ENCODE measurements around the gene XK. TPM values are rescaled to one million over a fixed set of nuclear protein-coding genes. Genes with fewer than 3 reads are reported as not detected.

Gene XK
- total RNA-seq, 1 donor from 2014 or later: 1.3 TPM

DNA sequence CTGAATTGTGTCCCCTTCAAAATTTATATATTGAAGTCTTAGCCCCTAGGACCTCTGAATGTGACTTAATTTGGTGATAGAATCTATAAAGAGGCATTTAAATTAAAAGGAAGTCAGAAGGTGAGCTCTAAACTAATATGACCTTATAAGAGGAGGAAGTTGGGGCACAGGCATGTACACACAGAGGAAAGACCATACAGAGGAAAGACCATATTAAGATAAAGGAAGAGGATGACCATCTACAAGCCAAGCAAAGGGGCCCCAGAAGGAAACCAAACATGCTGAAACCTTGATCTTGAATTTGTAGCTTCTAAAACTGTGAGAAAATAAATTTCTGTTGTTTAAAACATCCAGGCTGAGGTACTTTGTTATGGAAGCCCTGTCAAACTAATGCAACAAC is 67.3 kb downstream of the XK start:
- no peaks in the 10 kb centered on the region for H3K9me3 Mint-ChIP-seq
- H3K27ac Mint-ChIP-seq: no peak overlapping the region
- TF ChIP-seq EZH2phosphoT487 (IDR thresholded peaks at IDR 0.05) (no peak), EZH2 (IDR thresholded peaks at IDR 0.05) (no peak)
- TF ChIP-seq, protein P1, sequence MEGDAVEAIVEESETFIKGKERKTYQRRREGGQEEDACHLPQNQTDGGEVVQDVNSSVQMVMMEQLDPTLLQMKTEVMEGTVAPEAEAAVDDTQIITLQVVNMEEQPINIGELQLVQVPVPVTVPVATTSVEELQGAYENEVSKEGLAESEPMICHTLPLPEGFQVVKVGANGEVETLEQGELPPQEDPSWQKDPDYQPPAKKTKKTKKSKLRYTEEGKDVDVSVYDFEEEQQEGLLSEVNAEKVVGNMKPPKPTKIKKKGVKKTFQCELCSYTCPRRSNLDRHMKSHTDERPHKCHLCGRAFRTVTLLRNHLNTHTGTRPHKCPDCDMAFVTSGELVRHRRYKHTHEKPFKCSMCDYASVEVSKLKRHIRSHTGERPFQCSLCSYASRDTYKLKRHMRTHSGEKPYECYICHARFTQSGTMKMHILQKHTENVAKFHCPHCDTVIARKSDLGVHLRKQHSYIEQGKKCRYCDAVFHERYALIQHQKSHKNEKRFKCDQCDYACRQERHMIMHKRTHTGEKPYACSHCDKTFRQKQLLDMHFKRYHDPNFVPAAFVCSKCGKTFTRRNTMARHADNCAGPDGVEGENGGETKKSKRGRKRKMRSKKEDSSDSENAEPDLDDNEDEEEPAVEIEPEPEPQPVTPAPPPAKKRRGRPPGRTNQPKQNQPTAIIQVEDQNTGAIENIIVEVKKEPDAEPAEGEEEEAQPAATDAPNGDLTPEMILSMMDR (IDR thresholded peaks at IDR 0.05): no peak
- no peak overlapping the region for H3K4me2 ChIP-seq
- H3K9me3 ChIP-seq (ENCODE audit: low read depth): peaks cover 6% of the 10 kb centered on the region
- no peaks in the 10 kb centered on the region for H3K4me1 Mint-ChIP-seq
- no peak overlapping the region for H3K4me3 Mint-ChIP-seq
- H3K4me1 ChIP-seq: no peaks in the 10 kb centered on the region
- no peak for DNase-seq (ENCODE audit: low spot score)
- H3K79me2 ChIP-seq (ENCODE audit: low read depth): no peaks in the 10 kb centered on the region
- no peak overlapping the region for H2AFZ ChIP-seq (replicated peaks)
- H3F3A ChIP-seq (ENCODE audit: low read depth): no peaks in the 10 kb centered on the region
- no peaks in the 10 kb centered on the region for H3K36me3 Mint-ChIP-seq
- no peaks in the 10 kb centered on the region for H3K27me3 Mint-ChIP-seq (ENCODE audit: insufficient read depth, low read depth)
- H3K36me3 ChIP-seq: no peaks in the 10 kb centered on the region
- no peaks in the 10 kb centered on the region for H4K20me1 ChIP-seq (ENCODE audit: low read depth)
- H3K27ac ChIP-seq: no peak overlapping the region
- no peaks in the 10 kb centered on the region for H3K27me3 ChIP-seq
- no peak overlapping the region for H3K9ac ChIP-seq
- H3K4me3 ChIP-seq: no peak overlapping the region

DNA sequence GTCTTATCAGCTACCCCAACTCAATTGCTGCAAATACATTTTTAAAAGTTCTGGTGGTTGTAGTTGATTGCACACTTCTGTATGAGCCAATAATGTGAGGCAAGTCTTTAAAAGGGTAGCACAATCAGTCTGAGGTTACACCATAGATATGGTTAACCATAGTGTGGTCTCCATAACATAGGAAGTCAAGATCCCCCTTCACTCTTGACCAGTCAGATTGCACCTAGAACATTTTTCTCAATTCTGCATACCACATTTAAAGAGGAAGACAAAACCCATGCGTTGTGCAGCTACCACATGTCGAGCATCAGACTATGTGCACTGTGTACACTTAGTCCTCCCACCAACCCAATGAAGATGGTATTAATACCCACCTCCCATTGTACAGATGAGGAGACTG is 67.8 kb downstream of the XK start:
- Histone ChIP-seq H3K4me3 (no peak overlapping the region), H3K36me3 (no peaks in the 10 kb centered on the region), H3F3A (ENCODE audit: low read depth) (no peaks in the 10 kb centered on the region), H3K9ac (no peak overlapping the region), H4K20me1 (ENCODE audit: low read depth) (no peaks in the 10 kb centered on the region), H3K4me1 (no peaks in the 10 kb centered on the region), H3K27ac (no peak overlapping the region), H2AFZ (replicated peaks) (no peak overlapping the region), H3K79me2 (ENCODE audit: low read depth) (no peaks in the 10 kb centered on the region), H3K4me2 (no peak overlapping the region), H3K9me3 (ENCODE audit: low read depth) (peaks cover 6% of the 10 kb centered on the region), H3K27me3 (no peaks in the 10 kb centered on the region)
- no peak for DNase-seq (ENCODE audit: low spot score)
- TF ChIP-seq EZH2 (IDR thresholded peaks at IDR 0.05) (no peak), EZH2phosphoT487 (IDR thresholded peaks at IDR 0.05) (no peak)
- TF ChIP-seq, protein P1 (IDR thresholded peaks at IDR 0.05): no peak
- H3K36me3 Mint-ChIP-seq: no peaks in the 10 kb centered on the region
- no peak overlapping the region for H3K27ac Mint-ChIP-seq
- no peaks in the 10 kb centered on the region for H3K27me3 Mint-ChIP-seq (ENCODE audit: insufficient read depth, low read depth)
- H3K9me3 Mint-ChIP-seq: no peaks in the 10 kb centered on the region
- H3K4me3 Mint-ChIP-seq: no peak overlapping the region
- H3K4me1 Mint-ChIP-seq: no peaks in the 10 kb centered on the region

DNA sequence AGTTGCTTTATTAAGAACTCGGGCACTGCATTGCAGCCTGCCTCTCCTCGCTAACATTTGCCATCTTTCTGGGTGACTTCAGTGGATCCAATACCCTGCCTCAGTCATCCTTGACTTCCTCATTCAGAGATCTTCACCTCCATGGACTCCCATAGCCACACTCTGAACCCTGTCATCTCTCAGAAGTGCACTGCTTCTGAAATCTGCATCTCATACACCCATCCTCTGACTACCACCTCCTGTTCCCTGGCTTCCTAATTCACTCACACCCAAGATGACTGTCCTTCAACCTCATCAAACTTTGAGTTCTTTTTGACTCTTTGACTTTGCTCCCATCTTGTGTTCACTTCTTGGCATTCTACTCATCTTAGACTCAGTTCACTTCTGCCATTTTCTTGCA is 68.9 kb downstream of the XK start:
- H3K4me2 ChIP-seq: no peak overlapping the region
- no peaks in the 10 kb centered on the region for H3K79me2 ChIP-seq (ENCODE audit: low read depth)
- H4K20me1 ChIP-seq (ENCODE audit: low read depth): no peaks in the 10 kb centered on the region
- no peaks in the 10 kb centered on the region for H3F3A ChIP-seq (ENCODE audit: low read depth)
- no peak overlapping the region for H3K27ac ChIP-seq
- H3K27me3 ChIP-seq: no peaks in the 10 kb centered on the region
- H3K9ac ChIP-seq: no peak overlapping the region
- H3K9me3 ChIP-seq (ENCODE audit: low read depth): peaks cover 6% of the 10 kb centered on the region
- no peaks in the 10 kb centered on the region for H3K27me3 Mint-ChIP-seq (ENCODE audit: insufficient read depth, low read depth)
- no peak overlapping the region for H3K4me3 Mint-ChIP-seq
- H3K4me3 ChIP-seq: no peak overlapping the region
- H3K36me3 Mint-ChIP-seq: no peaks in the 10 kb centered on the region
- TF ChIP-seq EZH2 (IDR thresholded peaks at IDR 0.05) (no peak), EZH2phosphoT487 (IDR thresholded peaks at IDR 0.05) (no peak)
- TF ChIP-seq, protein P1 (IDR thresholded peaks at IDR 0.05): no peak
- no peaks in the 10 kb centered on the region for H3K36me3 ChIP-seq
- no peak overlapping the region for H2AFZ ChIP-seq (replicated peaks)
- no peak overlapping the region for H3K27ac Mint-ChIP-seq
- no peaks in the 10 kb centered on the region for H3K9me3 Mint-ChIP-seq
- DNase-seq (ENCODE audit: low spot score): no peak
- no peaks in the 10 kb centered on the region for H3K4me1 ChIP-seq
- no peaks in the 10 kb centered on the region for H3K4me1 Mint-ChIP-seq

Measured in neural progenitor cell (in vitro differentiated cells).